OCI-LY7 (cell line): ENCODE data around the gene PEMT. TPM values are rescaled to one million over a fixed set of nuclear protein-coding genes. Genes with fewer than 3 reads are reported as not detected.

ENCODE experiments used
- BruUV-seq: library from RNA; stranded (reverse); fragments of 400-500 nt; replicated peaks from 2 replicates; lab custom pipeline; 2021; lab: Mats Ljungman, UMichigan
- CTCF ChIA-PET: fragments of 300-600 bp; sonication (Branson Sonifier 250); formaldehyde crosslinking; loops from one replicate; lab custom pipeline; 2022; ENCODE audit warnings: antibody characterized with exemption; ENCODE audit not compliant: unreplicated experiment; lab: Charles Lee
- POLR2A ChIA-PET: fragments of 300-600 bp; sonication (Branson Sonifier 250); formaldehyde crosslinking; loops from one replicate; lab custom pipeline; 2022; ENCODE audit warnings: antibody characterized with exemption; lab: Charles Lee
- DNase-seq: peaks from one replicate; pipeline ENCODE4 v3.0.0-alpha.2; 2015; ENCODE audit warnings: low spot score
- H2AFZ ChIP-seq: fragments of 200-600 bp; sonication (generic), shearing (Covaris generic); 2 replicates; pipeline ENCODE4 v1.6.1; 2014; ENCODE audit warnings: mild to moderate bottlenecking, antibody characterized with exemption, low read length, moderate library complexity
- H3K27ac ChIP-seq: fragments of 200-600 bp; sonication (generic); 2 replicates; pipeline ENCODE4 v1.5.1; 2014; ENCODE audit warnings: mixed run types, low read depth, mild to moderate bottlenecking, moderate library complexity, low read length, inconsistent platforms; ENCODE audit not compliant: poor library complexity, severe bottlenecking
- H3K36me3 ChIP-seq: fragments of 200-600 bp; sonication (generic); 2 replicates; pipeline ENCODE4 v1.6.1; 2014; ENCODE audit warnings: mild to moderate bottlenecking, antibody characterized with exemption, low read length, moderate library complexity, mixed read lengths; ENCODE audit not compliant: insufficient read depth
- H3K4me1 ChIP-seq: fragments of 200-600 bp; sonication (generic); 2 replicates; pipeline ENCODE4 v1.5.1; 2014; ENCODE audit warnings: mild to moderate bottlenecking, low read length; ENCODE audit not compliant: insufficient read depth, poor library complexity, severe bottlenecking
- H3K4me2 ChIP-seq: fragments of 200-600 bp; sonication (generic); 2 replicates; pipeline ENCODE4 v1.6.1; 2014; ENCODE audit warnings: mild to moderate bottlenecking, low read length
- H3K4me3 ChIP-seq: fragments of 200-600 bp; sonication (generic); 2 replicates; pipeline ENCODE4 v1.5.1; 2014; ENCODE audit warnings: mild to moderate bottlenecking, low read depth, low read length; ENCODE audit not compliant: poor library complexity, severe bottlenecking
- H3K79me2 ChIP-seq: fragments of 200-600 bp; sonication (generic); 2 replicates; pipeline ENCODE4 v1.6.1; 2016; ENCODE audit warnings: low read depth, mild to moderate bottlenecking, low read length, moderate library complexity, mixed read lengths; ENCODE audit not compliant: insufficient read depth
- H3K9me2 ChIP-seq: fragments of 200-600 bp; sonication (generic); 2 replicates; pipeline ENCODE4 v1.6.1; 2016; ENCODE audit warnings: mild to moderate bottlenecking, low read length, mixed read lengths; ENCODE audit not compliant: insufficient read depth
- H3K9me3 ChIP-seq: fragments of 200-600 bp; sonication (generic); 2 replicates; pipeline ENCODE4 v1.6.1; 2014; ENCODE audit warnings: mild to moderate bottlenecking, mixed run types, low read length, mixed read lengths
- H4K20me1 ChIP-seq: fragments of 200-600 bp; sonication (generic); 2 replicates; pipeline ENCODE4 v1.6.1; 2014; ENCODE audit warnings: mild to moderate bottlenecking, antibody characterized with exemption, low read length, moderate library complexity, mixed read lengths; ENCODE audit not compliant: insufficient read depth
- CTCF ChIP-seq: fragments of 200-600 bp; sonication (generic); conservative IDR thresholded peaks from 2 replicates; pipeline ENCODE4 v1.5.1; 2014; ENCODE audit warnings: mild to moderate bottlenecking, antibody characterized with exemption, low read length, moderate library complexity, mixed read lengths
- EZH2phosphoT487 ChIP-seq: fragments of 200-600 bp; sonication (generic); IDR thresholded peaks from 2 replicates; pipeline ENCODE4 v1.6.1; 2018; ENCODE audit warnings: low read depth, borderline replicate concordance, mild to moderate bottlenecking, mixed run types, antibody characterized with exemption, low read length, moderate library complexity, mixed read lengths
- intact Hi-C: fragments of 100-400 bp; cut with micrococcal nuclease; formaldehyde crosslinking; loops from one replicate; pipeline ENCODE4 v1.10.0; 2022; ENCODE audit not compliant: unreplicated experiment
- total RNA-seq, 2 experiments: library from RNA; depleted of rRNA in 1 of 2; stranded (reverse); fragments of >200 nt in 1 of 2; shearing (Covaris generic) in 1 of 2; gene quantifications; 2 replicates each; pipeline ENCODE4 v1.2.3, GENCODE V29; 2014 to 2022

Gene PEMT
- total RNA-seq, 2 experiments from 2014 or later: 27.3 to 53.5 TPM

- peak overlapping the region; percentile 91; the same call in 1 of the 2 replicates for H2AFZ ChIP-seq
- H3K4me1 ChIP-seq: peaks cover 6% of the 10 kb centered on the region
- H3K36me3 ChIP-seq: no peaks in the 10 kb centered on the region
- H3K4me2 ChIP-seq: no peak overlapping the region
- H3K27ac ChIP-seq: no peak overlapping the region
- H4K20me1 ChIP-seq: no peaks in the 10 kb centered on the region
- no peak for TF ChIP-seq EZH2phosphoT487
- TF ChIP-seq CTCF: no peak
- no peaks in the 10 kb centered on the region for H3K9me2 ChIP-seq
- BruUV-seq: no TSS peak
- DNase-seq: peak; percentile 47
- H3K79me2 ChIP-seq: no peaks in the 10 kb centered on the region
- H3K4me3 ChIP-seq: no peak overlapping the region
- ChIA-PET CTCF (no interaction called here), POLR2A (interaction anchor here (0.6 to 1.5 kb wide), 2 partner anchors 11 to 16 kb away, joined by 3 read pairs; no protein-coding TSS in a partner anchor)
- intact Hi-C loops: no loop called here
- no peaks in the 10 kb centered on the region for H3K9me3 ChIP-seq
Measured at GRCh38 chr17:17609121-17609520, 17.6 kb upstream of the PEMT start.

DNA sequence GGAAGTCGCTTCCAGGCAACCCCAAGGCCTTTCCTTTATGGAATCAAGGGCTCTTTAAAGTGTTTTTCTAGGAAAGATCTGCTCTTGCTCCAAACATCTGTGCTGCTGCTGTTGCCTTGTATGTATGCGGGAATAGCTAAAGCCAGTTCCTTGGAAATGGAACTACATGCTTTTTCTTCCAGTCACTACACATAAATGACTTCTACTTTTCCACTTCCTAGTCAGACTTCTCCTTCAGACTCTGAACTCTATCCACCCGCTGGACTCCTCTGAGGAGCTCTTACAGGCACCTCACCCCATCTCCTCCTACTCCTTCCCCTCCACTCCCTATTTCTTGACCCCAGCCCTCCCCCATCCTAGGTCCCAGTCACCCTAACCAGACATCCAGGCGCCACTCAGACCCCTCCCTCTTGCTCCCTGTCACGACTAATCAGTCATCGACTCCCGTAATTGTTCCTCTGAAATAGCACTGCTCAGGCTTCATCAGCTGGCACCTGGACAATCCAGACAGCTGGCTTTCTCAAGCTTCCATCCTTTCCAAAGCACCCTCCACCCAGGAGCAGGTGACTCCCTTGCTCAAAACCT, 15.0 kb upstream of the PEMT start:
- Histone ChIP-seq H3K36me3 (no peaks in the 10 kb centered on the region), H3K4me1 (peaks cover 14% of the 10 kb centered on the region), H3K27ac (no peak overlapping the region), H2AFZ (no peak overlapping the region), H3K9me2 (no peaks in the 10 kb centered on the region), H3K9me3 (no peaks in the 10 kb centered on the region), H3K4me2 (no peak overlapping the region), H3K79me2 (no peaks in the 10 kb centered on the region), H4K20me1 (no peaks in the 10 kb centered on the region), H3K4me3 (no peak overlapping the region)
- intact Hi-C loops: no loop called here
- BruUV-seq: no TSS peak
- ChIA-PET POLR2A (no interaction called here), CTCF (interaction anchor here (0.6 kb wide), 2 partner anchors 438 to 523 kb away, joined by 3 read pairs; no protein-coding TSS in a partner anchor)
- no peak for DNase-seq
- TF ChIP-seq CTCF (no peak), EZH2phosphoT487 (no peak)

GRCh38 chr17:17605729-17606088, 14.2 kb upstream of the PEMT start:
- no peaks in the 10 kb centered on the region for H3K9me2 ChIP-seq
- no peaks in the 10 kb centered on the region for H3K9me3 ChIP-seq
- H3K4me2 ChIP-seq: no peak overlapping the region
- intact Hi-C loops: no loop called here
- BruUV-seq: no TSS peak
- ChIA-PET POLR2A (no interaction called here), CTCF (no interaction called here)
- DNase-seq: no peak
- no peaks in the 10 kb centered on the region for H3K36me3 ChIP-seq
- H3K4me1 ChIP-seq: peaks cover 14% of the 10 kb centered on the region
- H3K79me2 ChIP-seq: no peaks in the 10 kb centered on the region
- H3K4me3 ChIP-seq: no peak overlapping the region
- no peaks in the 10 kb centered on the region for H4K20me1 ChIP-seq
- no peak overlapping the region for H3K27ac ChIP-seq
- no peak overlapping the region for H2AFZ ChIP-seq
- TF ChIP-seq CTCF: no peak
- TF ChIP-seq EZH2phosphoT487: no peak
